NCI-H345 treated with DMSO at 0.1 percent for 48 hours (cell line): ENCODE results near the gene OR2T10.
"Not testable (repeated sequence)": the region's sequence is repeated elsewhere in the genome, so short reads cannot be mapped to it uniquely, and the experiment has no call there.

Source experiments
- DNase-seq: peaks from one replicate; lab custom pipeline; 2025; ENCODE audit not compliant: unreplicated experiment; lab: John Stamatoyannopoulos, UW

Gene OR2T10

GRCh38 chr1:248597589-248597988 is at the start of gene OR2T10:
OR2T10 (minus strand) TSS chr1:248597700; CDS start chr1:248593768, 3,932 bp downstream.
- DNase-seq, result no peak

- DNase-seq, result not testable (repeated sequence)
Observed at GRCh38 chr1:248645178-248645577, 47.7 kb upstream of the OR2T10 start, which contains the start of gene OR2T35. OR2T35 (minus strand) TSS chr1:248645278; CDS start chr1:248639258, 6,020 bp downstream.

- not testable (repeated sequence) for DNase-seq
Observed at GRCh38 chr1:248642971-248643651, 45.6 kb upstream of the OR2T10 start.

- not testable (repeated sequence) for DNase-seq
Observed at GRCh38 chr1:248641583-248641982, 44.1 kb upstream of the OR2T10 start.

- DNase-seq, result not testable (repeated sequence)
Observed at GRCh38 chr1:248640906-248641305, 43.4 kb upstream of the OR2T10 start.

- not testable (repeated sequence) for DNase-seq
Observed at GRCh38 chr1:248639652-248640051, 42.2 kb upstream of the OR2T10 start.

GRCh38 chr1:248636612-248637011 is 39.1 kb upstream of the OR2T10 start:
- not testable (repeated sequence) for DNase-seq

- not testable (repeated sequence) for DNase-seq
Observed at GRCh38 chr1:248634991-248635390, 37.5 kb upstream of the OR2T10 start, which contains the start of gene OR2T11. OR2T11 (minus strand) TSS chr1:248635091; CDS start chr1:248627128, 7,963 bp downstream.

GRCh38 chr1:248631354-248632008 is 34.0 kb upstream of the OR2T10 start:
- no peak for DNase-seq

GRCh38 chr1:248630551-248630950 is 33.1 kb upstream of the OR2T10 start:
- DNase-seq, result no peak

GRCh38 chr1:248627971-248628844 is 30.7 kb upstream of the OR2T10 start:
- no peak for DNase-seq

GRCh38 chr1:248625971-248626370 is 28.5 kb upstream of the OR2T10 start:
- DNase-seq, result no peak

- no peak for DNase-seq
Observed at GRCh38 chr1:248625166-248625565, 27.7 kb upstream of the OR2T10 start.

GRCh38 chr1:248622570-248623001 is 25.1 kb upstream of the OR2T10 start:
- DNase-seq, result no peak

GRCh38 chr1:248621770-248622169 is 24.3 kb upstream of the OR2T10 start:
- no peak for DNase-seq

- no peak for DNase-seq
Observed at GRCh38 chr1:248618878-248619277, 21.4 kb upstream of the OR2T10 start.

- DNase-seq, result no peak
Observed at GRCh38 chr1:248618119-248618518, 20.6 kb upstream of the OR2T10 start.

- no peak for DNase-seq
Observed at GRCh38 chr1:248613742-248614141, 16.2 kb upstream of the OR2T10 start.

- DNase-seq, result no peak
Observed at GRCh38 chr1:248611883-248612414, 14.4 kb upstream of the OR2T10 start.

GRCh38 chr1:248610301-248610700 is 12.8 kb upstream of the OR2T10 start:
- no peak for DNase-seq

GRCh38 chr1:248599396-248599795 is 1.9 kb upstream of the OR2T10 start:
- DNase-seq, result no peak
